Stomach (tissue), 9 donors: ENCODE data around the gene CARMIL3. TPM values are rescaled to one million over a fixed set of nuclear protein-coding genes. Genes with fewer than 3 reads are reported as not detected.

Source experiments
- DNase-seq, 2 donors: peaks; one replicate each; pipeline versions ENCODE4 v3.0.0 to v3.0.0-alpha.2; 2013 to 2019
- H3K27ac ChIP-seq, 5 donors: fragments of 200-600 bp in 4 of 5; sonication (generic) in 4 of 5; one replicate each; pipeline ENCODE4 v1.5.1; 2013 to 2019; ENCODE audit warnings: mild to moderate bottlenecking in 1 of 5, moderate library complexity in 1 of 5
- H3K27me3 ChIP-seq, 3 donors: fragments of 200-600 bp; sonication (generic); one replicate each; pipeline ENCODE4 v1.5.1; 2017 to 2019; ENCODE audit warnings: mixed run types in 1 of 3
- H3K36me3 ChIP-seq, 4 donors: fragments of 200-600 bp; sonication (generic); 1 replicate in 3 of 4; 2 replicates in 1 of 4; pipeline ENCODE4 v1.5.1; 2016 to 2019
- H3K4me1 ChIP-seq, 4 donors: fragments of 200-600 bp; sonication (generic); one replicate each; pipeline ENCODE4 v1.5.1; 2016 to 2019
- H3K4me3 ChIP-seq, 4 donors: fragments of 200-600 bp; sonication (generic) in 3 of 4; one replicate each; pipeline ENCODE4 v1.5.1; 2016 to 2019; ENCODE audit warnings: mild to moderate bottlenecking in 1 of 4
- H3K9me3 ChIP-seq, 4 donors: fragments of 200-600 bp; sonication (generic); one replicate each; pipeline ENCODE4 v1.5.1; 2016 to 2019
- EP300 ChIP-seq: sonication (generic); formaldehyde crosslinking; IDR thresholded peaks from one replicate; pipeline ENCODE4 v1.6.1; 2017; ENCODE audit warnings: antibody characterized with exemption
- POLR2A ChIP-seq, 4 donors: fragments of 450-650 bp; IDR thresholded peaks; one replicate each; pipeline ENCODE4 v1.6.1; 2016; ENCODE audit warnings: antibody characterized with exemption in 4 of 4, control low read depth in 2 of 4, mild to moderate bottlenecking in 1 of 4, moderate library complexity in 1 of 4
- POLR2AphosphoS5 ChIP-seq, 3 donors: sonication (generic); formaldehyde crosslinking; IDR thresholded peaks; one replicate each; pipeline ENCODE4 v1.6.1; 2016; ENCODE audit warnings: antibody characterized with exemption in 3 of 3
- WGBS, 5 donors: extraction: QIAGEN DNeasy Blood & Tissue Kit in 3 of 5; methylation state at CpG; one replicate each; pipeline versions ENCODE4 v1.1.5 to v1.1.7; 2013 to 2018; 5-methylcytosine and 5-hydroxymethylcytosine counted together
- intact Hi-C: fragments of 100-400 bp; cut with DNase I; formaldehyde crosslinking; loops from one replicate; pipeline ENCODE4 v1.15.1; 2023; ENCODE audit warnings: low total_unique reads
- polyA plus RNA-seq, 3 donors: library from polyadenylated mRNA; stranded (reverse); fragments of 200-250 nt; gene quantifications; one replicate each; pipeline ENCODE4 v1.2.3, GENCODE V29; 2013
- total RNA-seq, 5 donors: library from RNA; depleted of rRNA; stranded (reverse); fragments of >200 nt; gene quantifications; one replicate each; pipeline versions ENCODE4 v1.1.0 to v1.2.3, GENCODE V29; 2014 to 2016
- TF ChIP-seq, protein P1 (sequence below), 7 experiments: fragments of 450-650 bp in 4 of 7; fragments of 200-600 bp in 3 of 7; sonication (generic) in 3 of 7; IDR thresholded peaks; one replicate each; pipeline ENCODE4 v1.5.1; 2016 to 2019; ENCODE audit warnings: antibody characterized with exemption in 7 of 7, control low read depth in 2 of 7, mild to moderate bottlenecking in 1 of 7
- donor health status: healthy with polysubstance abuse.
- donor health status: Bipolar disorder and iron deficiency.
- donor health status: healthy.

CARMIL3 gene
- total and polyA plus RNA-seq, 8 donors: 0.14 to 2.0 (median 0.50) TPM; not detected in 2

GRCh38 chr14:24067133-24068082, 15.6 kb downstream of the CARMIL3 start:
- intact Hi-C loops: no loop called here
- Histone ChIP-seq H3K4me1 (peaks cover 3 to 13% (median 12%) of the 10 kb centered on the region in 4 donors), H3K4me3 (no peak overlapping the region), H3K9me3 (no peaks in the 10 kb centered on the region), H3K36me3 (no peaks in the 10 kb centered on the region), H3K27ac (no peak overlapping the region), H3K27me3 (peaks cover 0 to 14% (median 0%) of the 10 kb centered on the region in 3 donors)
- TF ChIP-seq EP300 (no peak), POLR2AphosphoS5 (IDR thresholded peaks at IDR 0.05) (no peak), POLR2A (IDR thresholded peaks at IDR 0.05) (no peak)
- TF ChIP-seq, protein P1, sequence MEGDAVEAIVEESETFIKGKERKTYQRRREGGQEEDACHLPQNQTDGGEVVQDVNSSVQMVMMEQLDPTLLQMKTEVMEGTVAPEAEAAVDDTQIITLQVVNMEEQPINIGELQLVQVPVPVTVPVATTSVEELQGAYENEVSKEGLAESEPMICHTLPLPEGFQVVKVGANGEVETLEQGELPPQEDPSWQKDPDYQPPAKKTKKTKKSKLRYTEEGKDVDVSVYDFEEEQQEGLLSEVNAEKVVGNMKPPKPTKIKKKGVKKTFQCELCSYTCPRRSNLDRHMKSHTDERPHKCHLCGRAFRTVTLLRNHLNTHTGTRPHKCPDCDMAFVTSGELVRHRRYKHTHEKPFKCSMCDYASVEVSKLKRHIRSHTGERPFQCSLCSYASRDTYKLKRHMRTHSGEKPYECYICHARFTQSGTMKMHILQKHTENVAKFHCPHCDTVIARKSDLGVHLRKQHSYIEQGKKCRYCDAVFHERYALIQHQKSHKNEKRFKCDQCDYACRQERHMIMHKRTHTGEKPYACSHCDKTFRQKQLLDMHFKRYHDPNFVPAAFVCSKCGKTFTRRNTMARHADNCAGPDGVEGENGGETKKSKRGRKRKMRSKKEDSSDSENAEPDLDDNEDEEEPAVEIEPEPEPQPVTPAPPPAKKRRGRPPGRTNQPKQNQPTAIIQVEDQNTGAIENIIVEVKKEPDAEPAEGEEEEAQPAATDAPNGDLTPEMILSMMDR (IDR thresholded peaks at IDR 0.05): no peak
- 83 to 90% (median 87%) methylated on average over 12 of the region's 12 CpGs for whole genome bisulfite sequencing, 5 donors
- no peak for DNase-seq

DNA sequence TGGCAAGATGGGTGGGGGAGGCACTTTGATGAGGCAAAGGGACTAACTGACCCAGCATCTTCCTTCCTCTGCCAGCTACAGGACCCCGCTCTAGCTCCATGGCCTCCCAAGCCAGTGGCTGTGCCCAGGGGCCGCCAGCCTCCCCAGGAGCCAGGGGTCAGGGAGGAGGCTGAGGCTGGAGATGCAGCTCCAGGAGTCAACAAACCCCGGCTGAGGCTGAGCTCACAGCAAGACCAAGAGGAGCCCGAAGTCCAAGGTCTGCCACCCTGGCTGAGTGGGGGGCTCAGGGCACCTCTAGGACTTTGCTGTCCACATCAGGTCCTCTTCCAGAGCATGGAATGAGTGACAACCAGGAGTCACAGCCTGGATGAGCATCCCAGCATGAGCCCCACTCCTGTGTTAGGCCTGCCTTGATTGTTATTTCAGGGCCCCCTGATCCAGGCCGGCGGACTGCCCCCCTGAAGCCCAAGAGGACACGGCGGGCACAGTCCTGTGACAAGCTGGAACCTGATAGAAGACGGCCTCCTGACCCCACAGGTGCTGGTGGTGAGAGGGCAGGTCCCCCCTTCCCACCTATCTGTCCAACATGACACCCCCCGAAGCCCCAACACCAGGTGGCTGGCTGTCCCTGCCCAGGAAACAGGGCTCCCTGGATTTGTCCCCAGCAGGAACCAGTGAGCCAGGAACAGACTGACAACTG, 17.1 kb downstream of the CARMIL3 start:
- Histone ChIP-seq H3K4me3 (no peak overlapping the region), H3K27me3 (peaks cover 0 to 18% (median 0%) of the 10 kb centered on the region in 3 donors), H3K27ac (no peak overlapping the region), H3K4me1 (peaks cover 3 to 27% (median 22%) of the 10 kb centered on the region in 4 donors), H3K9me3 (no peaks in the 10 kb centered on the region), H3K36me3 (no peaks in the 10 kb centered on the region)
- no peak for TF ChIP-seq POLR2AphosphoS5 (IDR thresholded peaks at IDR 0.05)
- TF ChIP-seq, protein P1 (IDR thresholded peaks at IDR 0.05): no peak
- no peak for TF ChIP-seq EP300
- TF ChIP-seq POLR2A (IDR thresholded peaks at IDR 0.05): no peak
- intact Hi-C loops: no loop called here
- no peak for DNase-seq
- 86 to 95% (median 89%) methylated on average over 4 to 10 of the region's 10 CpGs for WGBS, 5 donors

- TF ChIP-seq POLR2A (IDR thresholded peaks at IDR 0.05): no peak
- TF ChIP-seq EP300: no peak
- TF ChIP-seq, protein P1 (IDR thresholded peaks at IDR 0.05): no peak
- TF ChIP-seq POLR2AphosphoS5 (IDR thresholded peaks at IDR 0.05): no peak
- no peak for DNase-seq
- Histone ChIP-seq H3K36me3 (no peaks in the 10 kb centered on the region), H3K4me3 (no peak overlapping the region), H3K27ac (no peak overlapping the region), H3K9me3 (no peaks in the 10 kb centered on the region), H3K4me1 (peaks cover 6 to 32% (median 27%) of the 10 kb centered on the region in 4 donors), H3K27me3 (peaks cover 0 to 18% (median 0%) of the 10 kb centered on the region in 3 donors)
- intact Hi-C loops: no loop called here
- 86 to 94% (median 89%) methylated on average over 4 to 6 of the region's 6 CpGs for WGBS, 5 donors
These were observed 17.6 kb downstream of the CARMIL3 start for GRCh38 chr14:24069411-24069735.

DNA sequence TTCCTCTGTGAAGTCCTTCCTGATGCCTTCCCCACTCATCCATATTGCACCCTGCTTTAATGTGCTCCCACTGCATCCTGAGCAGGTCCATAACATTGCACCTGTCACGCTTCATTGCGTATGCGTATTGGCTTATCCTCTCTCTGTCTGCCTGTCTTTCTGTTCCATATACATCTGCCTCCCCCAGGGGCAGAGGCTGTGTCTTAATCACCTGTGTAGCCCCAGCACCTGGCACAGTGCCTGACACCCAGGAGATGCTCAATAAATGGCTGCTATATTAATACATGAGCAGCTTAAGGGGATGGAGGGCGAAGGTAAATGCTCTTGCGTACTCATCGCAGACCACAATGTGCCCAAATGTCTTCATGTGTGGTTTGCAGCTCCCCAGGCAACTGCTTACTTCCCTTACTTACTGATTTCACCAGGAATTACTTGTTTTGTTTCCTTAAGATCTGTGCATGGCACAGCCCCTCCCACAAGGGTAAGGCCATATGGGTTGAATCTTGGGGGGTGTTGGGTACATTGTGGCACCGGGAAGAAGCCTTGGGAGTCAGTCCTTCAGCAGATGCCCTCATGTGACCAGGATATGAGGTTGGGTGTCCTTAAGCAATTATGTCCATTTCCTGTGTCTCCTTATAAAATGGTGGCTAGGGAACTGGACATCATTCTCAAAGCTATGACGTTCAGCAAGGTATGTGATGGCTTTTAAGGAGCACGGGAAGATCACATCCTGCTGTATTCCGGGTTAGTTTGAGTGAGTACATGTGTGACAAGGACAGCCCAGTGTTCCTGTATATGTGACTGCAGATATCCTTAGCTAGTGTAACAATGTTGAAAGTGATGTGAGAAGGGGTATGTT, 18.7 kb downstream of the CARMIL3 start:
- peaks cover 0 to 18% (median 0%) of the 10 kb centered on the region in 3 donors for H3K27me3 ChIP-seq
- H3K27ac ChIP-seq: no peak overlapping the region
- H3K4me3 ChIP-seq: no peak overlapping the region
- TF ChIP-seq EP300: no peak
- TF ChIP-seq POLR2A (IDR thresholded peaks at IDR 0.05): no peak
- no peak for TF ChIP-seq POLR2AphosphoS5 (IDR thresholded peaks at IDR 0.05)
- TF ChIP-seq, protein P1 (IDR thresholded peaks at IDR 0.05): no peak
- intact Hi-C loops: no loop called here
- no peaks in the 10 kb centered on the region for H3K36me3 ChIP-seq
- H3K9me3 ChIP-seq: no peaks in the 10 kb centered on the region
- peaks cover 8 to 40% (median 38%) of the 10 kb centered on the region in 4 donors for H3K4me1 ChIP-seq
- 81 to 87% (median 83%) methylated on average over 10 of the region's 10 CpGs for WGBS, 5 donors
- DNase-seq: no peak
